Activated T-cell treated with anti-CD3 and anti-CD28 coated beads, Interleukin-2, amount 50 U/mL, for 24 hours (primary cell): ENCODE measurements around the gene TRABD2B.

Source experiments
- DNase-seq: peaks from one replicate; pipeline ENCODE4 v3.0.0-alpha.2; 2020
- H3K27ac Mint-ChIP-seq: 2 replicates; pipeline ENCODE4 v1.8.0; 2020; ENCODE audit warnings: mild to moderate bottlenecking, mixed read lengths
- H3K27me3 Mint-ChIP-seq: 2 replicates; pipeline ENCODE4 v1.8.0; 2020; ENCODE audit warnings: mixed read lengths
- H3K36me3 Mint-ChIP-seq: 2 replicates; pipeline ENCODE4 v1.8.0; 2020; ENCODE audit warnings: low read depth, mixed read lengths
- H3K4me1 Mint-ChIP-seq: 2 replicates; pipeline ENCODE4 v1.8.0; 2020; ENCODE audit warnings: low read depth, mixed read lengths
- H3K4me3 Mint-ChIP-seq: 2 replicates; pipeline ENCODE4 v1.8.0; 2020; ENCODE audit warnings: mild to moderate bottlenecking, moderate library complexity, mixed read lengths
- H3K9me3 Mint-ChIP-seq: 2 replicates; pipeline ENCODE4 v1.8.0; 2020; ENCODE audit warnings: mixed read lengths

TRABD2B gene

DNA sequence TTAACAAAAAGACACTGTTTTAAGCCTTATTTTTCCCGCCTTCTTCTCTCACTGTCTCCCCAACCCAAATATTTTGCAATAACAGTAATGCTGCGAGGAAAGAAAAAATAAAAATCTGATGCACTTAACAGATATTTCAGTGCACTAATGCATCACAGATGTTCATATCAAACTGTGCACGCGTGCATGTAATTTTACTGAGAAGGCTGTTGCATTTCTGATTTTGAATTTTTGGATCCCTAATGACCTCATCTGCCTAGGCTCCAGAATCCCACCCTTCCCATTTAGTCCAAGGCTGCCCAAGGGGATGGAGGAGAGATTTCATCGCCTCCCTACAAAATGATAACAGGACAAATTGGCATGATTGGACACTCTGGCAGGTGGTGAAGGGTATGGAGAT is 5.5 kb downstream of the TRABD2B start:
- DNase-seq: no peak
- no peak overlapping the region for H3K4me3 Mint-ChIP-seq
- H3K36me3 Mint-ChIP-seq: no peaks in the 10 kb centered on the region

DNA sequence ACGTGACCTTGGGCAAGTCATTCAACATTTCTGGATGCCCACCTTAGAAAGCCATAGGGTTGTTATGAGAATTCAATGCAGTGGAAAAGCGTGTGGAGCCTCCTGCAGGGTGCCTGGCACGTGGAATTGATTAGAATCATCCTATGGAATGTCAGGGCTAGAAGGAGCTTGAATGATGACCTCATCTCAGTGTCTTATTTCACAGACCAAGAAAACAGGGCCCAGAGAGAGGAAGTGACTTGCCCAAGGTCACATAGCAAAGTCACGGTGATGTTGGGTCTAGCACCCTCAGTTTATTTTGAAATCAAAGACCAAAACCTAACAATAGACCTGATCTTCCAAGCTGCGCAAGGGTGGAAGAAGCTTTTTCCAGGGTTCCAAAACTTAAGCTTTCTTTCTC is 6.0 kb downstream of the TRABD2B start:
- H3K27me3 Mint-ChIP-seq: peaks cover 57% of the 10 kb centered on the region
- H3K9me3 Mint-ChIP-seq: no peaks in the 10 kb centered on the region
- no peak overlapping the region for H3K27ac Mint-ChIP-seq
- no peak overlapping the region for H3K4me3 Mint-ChIP-seq
- DNase-seq: no peak
- H3K4me1 Mint-ChIP-seq: peaks cover 1% of the 10 kb centered on the region
- no peaks in the 10 kb centered on the region for H3K36me3 Mint-ChIP-seq

More for the DNA sequence above, 5.5 kb downstream of the TRABD2B start:
- Mint-ChIP-seq H3K9me3 (no peaks in the 10 kb centered on the region), H3K27ac (no peak overlapping the region), H3K27me3 (peaks cover 55% of the 10 kb centered on the region), H3K4me1 (peaks cover 3% of the 10 kb centered on the region)

DNA sequence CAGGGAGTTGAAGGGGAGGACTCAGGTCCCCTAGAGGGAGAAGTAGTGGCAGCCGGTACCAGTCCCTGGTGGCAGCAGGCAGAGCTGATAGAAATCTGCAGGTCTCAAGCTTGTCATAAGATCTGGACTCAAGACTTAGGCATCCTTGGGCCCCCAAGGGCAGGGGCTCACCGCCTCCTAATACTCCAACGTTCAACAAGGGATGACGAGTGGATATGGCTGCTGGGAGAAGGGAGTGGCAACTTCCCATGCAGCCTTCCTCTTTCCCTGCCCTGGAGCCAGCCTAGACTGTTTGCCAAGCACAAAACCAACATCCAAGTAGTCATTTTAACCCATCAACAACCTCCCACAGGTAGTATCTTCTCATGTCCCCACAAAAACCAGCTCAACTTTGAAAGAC is 6.9 kb downstream of the TRABD2B start:
- Mint-ChIP-seq H3K9me3 (no peaks in the 10 kb centered on the region), H3K27me3 (peaks cover 55% of the 10 kb centered on the region), H3K4me3 (no peak overlapping the region), H3K36me3 (no peaks in the 10 kb centered on the region), H3K4me1 (no peaks in the 10 kb centered on the region), H3K27ac (no peak overlapping the region)
- no peak for DNase-seq

DNA sequence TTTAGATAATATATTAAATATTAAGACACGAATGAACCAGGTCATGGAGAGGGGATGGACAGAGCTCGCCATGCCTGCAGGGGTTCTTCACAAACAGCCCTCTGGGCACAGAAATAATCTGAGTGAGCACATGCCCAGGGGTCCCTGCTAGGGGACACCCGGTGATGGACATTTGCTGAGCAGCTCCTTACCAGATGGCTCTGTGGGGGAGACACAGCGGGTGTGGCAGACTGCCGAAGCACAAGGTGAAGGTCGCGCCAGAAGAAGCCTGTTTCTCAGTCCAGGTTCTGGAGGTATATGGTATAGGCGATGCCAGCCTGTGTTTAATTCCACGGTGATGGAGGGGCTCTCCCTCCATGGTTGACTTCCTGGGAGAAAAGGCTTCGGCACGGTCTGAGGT is 9.6 kb downstream of the TRABD2B start:
- DNase-seq: no peak
- H3K27ac Mint-ChIP-seq: no peak overlapping the region
- H3K4me3 Mint-ChIP-seq: no peak overlapping the region
- H3K9me3 Mint-ChIP-seq: no peaks in the 10 kb centered on the region
- no peaks in the 10 kb centered on the region for H3K36me3 Mint-ChIP-seq
- H3K4me1 Mint-ChIP-seq: peaks cover 6% of the 10 kb centered on the region
- H3K27me3 Mint-ChIP-seq: peaks cover 60% of the 10 kb centered on the region

DNA sequence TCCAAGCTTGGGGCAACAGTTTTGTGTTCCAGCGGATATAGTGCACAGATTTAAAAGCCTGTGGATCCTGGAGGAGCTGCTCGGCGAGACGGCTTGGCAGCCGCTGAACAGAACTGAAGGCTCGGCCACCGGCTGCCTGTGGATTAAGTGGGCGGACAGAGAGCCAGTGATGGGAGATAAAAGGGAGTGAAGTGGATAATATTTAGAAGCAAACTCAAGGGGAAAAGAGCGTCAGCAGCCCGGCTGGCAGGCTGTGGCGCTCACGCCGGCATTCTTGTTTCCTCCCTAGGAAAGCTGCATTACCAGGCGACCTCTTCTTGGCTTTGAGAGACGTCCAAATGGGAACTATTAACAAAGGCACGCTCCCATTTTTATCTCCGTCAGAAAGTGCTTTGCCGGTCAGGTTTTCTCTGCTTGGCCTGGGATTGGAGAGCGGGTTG is 10.4 kb downstream of the TRABD2B start:
- Mint-ChIP-seq H3K4me3 (no peak overlapping the region), H3K9me3 (no peaks in the 10 kb centered on the region), H3K27me3 (peaks cover 59% of the 10 kb centered on the region), H3K27ac (no peak overlapping the region), H3K4me1 (peaks cover 6% of the 10 kb centered on the region), H3K36me3 (no peaks in the 10 kb centered on the region)
- DNase-seq: no peak

DNA sequence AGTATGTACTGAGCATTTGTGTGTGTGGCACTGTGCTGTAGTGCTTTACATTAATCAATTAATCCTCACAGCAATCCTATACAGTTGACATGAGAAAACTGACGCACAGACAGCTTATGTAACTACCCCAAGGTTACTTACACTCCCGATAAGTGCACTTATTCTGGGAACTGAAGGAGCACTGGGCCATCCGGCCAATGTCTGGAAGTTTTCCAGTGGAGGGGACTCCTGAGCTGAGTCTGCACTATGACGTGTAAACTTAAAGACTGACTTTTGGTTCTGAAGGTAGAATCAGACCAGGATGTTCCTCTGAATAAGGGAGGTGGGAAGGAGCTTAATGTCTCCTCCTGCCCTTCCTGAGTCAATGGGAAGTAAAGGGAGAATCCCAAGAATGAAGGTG is 12.2 kb downstream of the TRABD2B start:
- Mint-ChIP-seq H3K27ac (no peak overlapping the region), H3K4me1 (peaks cover 6% of the 10 kb centered on the region), H3K9me3 (no peaks in the 10 kb centered on the region), H3K4me3 (no peak overlapping the region), H3K36me3 (no peaks in the 10 kb centered on the region), H3K27me3 (peaks cover 58% of the 10 kb centered on the region)
- DNase-seq: no peak

DNA sequence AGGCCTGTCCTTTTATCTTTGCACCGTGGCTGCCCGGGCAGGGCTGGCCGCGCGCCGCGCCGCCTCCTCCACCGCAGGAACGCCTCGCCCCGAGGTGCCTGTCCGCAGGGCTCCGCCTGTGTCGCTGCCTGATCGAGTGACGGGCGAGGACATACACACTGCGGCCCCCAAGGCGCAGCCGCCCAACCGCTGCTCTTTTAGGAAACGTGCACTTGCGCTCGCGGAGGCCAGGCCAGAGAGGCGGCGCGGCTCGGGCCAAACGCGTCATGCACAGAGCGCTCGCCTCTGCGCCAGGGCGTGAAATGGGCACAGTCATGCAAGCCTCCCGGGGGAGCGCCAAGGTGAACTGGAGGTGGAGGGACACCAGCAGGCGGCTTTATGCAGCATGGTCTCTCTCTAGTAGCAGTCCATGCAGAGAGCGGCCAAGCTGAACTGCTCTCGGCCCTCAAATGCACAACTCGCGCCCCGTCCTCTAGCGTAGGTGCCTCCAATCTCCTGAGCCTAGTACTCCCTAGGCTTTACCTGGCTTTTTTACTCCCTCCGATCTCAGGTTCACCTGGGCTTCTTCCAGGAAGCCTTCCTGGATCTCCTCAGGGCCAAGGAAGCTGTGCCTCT is 12.9 kb downstream of the TRABD2B start:
- Mint-ChIP-seq H3K4me1 (peaks cover 6% of the 10 kb centered on the region), H3K9me3 (no peaks in the 10 kb centered on the region), H3K27me3 (peaks cover 58% of the 10 kb centered on the region), H3K36me3 (no peaks in the 10 kb centered on the region), H3K27ac (no peak overlapping the region), H3K4me3 (no peak overlapping the region)
- DNase-seq: no peak

DNA sequence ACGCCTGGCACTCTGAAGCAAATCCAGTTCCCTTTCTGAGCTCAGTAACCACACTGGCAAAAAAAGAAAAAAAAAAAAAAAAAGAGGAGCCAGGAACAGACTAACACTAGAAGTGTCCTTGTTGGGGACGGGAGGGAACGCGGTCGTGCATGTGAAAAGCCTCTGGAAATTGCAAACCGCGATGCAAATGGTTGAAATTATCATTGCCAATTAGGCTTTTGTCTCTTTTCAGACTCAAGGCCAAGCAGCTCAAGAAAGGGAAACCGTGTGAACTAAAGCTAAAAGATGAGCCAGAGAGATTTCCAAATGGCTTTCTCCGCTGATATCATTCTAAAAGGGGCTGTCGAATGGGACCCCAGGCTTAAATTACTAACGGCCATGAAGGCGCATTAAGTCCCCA is 13.5 kb downstream of the TRABD2B start:
- Mint-ChIP-seq H3K36me3 (no peaks in the 10 kb centered on the region), H3K4me3 (no peak overlapping the region), H3K27me3 (peaks cover 58% of the 10 kb centered on the region), H3K4me1 (peaks cover 6% of the 10 kb centered on the region), H3K27ac (no peak overlapping the region), H3K9me3 (no peaks in the 10 kb centered on the region)
- DNase-seq: no peak

DNA sequence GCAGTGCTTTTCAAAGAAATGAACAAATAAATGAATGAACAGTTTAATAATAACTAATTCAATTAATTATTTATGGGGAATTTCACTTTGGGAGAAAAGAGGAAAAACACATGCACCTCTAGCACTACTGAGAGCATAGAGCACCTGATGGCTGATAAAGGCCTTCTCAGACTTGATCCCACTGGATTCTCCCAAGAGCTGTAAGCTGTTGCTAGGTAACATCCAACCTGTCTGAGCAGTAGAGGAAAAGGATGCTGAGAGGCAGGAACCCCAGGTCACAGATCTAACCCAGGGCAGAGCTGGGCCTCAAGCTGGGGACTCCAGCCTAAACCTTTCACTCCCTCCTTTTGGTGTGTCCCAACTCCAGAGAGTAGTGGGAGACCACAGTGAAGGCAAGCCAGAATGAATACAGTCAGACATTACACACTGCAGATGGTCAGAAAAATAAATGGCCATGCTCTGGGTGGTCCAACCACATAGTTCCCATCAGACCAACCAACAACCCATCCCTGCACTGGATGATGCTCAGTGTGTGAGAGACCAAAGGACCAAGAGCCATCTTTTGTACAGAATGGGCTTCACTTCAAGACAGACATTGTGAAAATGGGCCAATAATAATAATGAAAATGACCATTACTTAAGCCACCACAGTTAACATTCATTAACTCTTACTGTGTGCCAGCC is 15.4 kb downstream of the TRABD2B start:
- peaks cover 6% of the 10 kb centered on the region for H3K4me1 Mint-ChIP-seq
- no peak overlapping the region for H3K4me3 Mint-ChIP-seq
- H3K27me3 Mint-ChIP-seq: peaks cover 61% of the 10 kb centered on the region
- DNase-seq: no peak
- no peaks in the 10 kb centered on the region for H3K9me3 Mint-ChIP-seq
- H3K27ac Mint-ChIP-seq: no peak overlapping the region
- no peaks in the 10 kb centered on the region for H3K36me3 Mint-ChIP-seq

DNA sequence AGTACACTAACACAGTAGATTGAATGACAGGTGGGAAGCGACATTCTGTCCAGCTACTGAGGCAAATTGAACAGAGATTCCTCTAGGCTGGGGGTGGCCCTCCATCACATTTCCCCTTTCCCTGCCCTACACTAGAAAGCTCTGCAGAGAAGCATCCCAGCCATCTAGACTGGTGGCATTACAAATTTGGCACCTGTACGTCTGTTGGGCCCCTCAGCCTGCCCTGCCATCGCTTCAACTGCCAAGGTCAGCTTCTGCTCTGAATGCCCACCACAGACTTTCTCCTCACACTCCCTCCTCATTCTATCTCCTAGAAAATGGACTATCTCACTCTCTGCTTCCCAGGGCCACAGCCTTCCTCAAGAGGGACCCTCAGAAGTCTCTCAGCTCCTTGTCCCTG is 16.7 kb downstream of the TRABD2B start:
- peaks cover 6% of the 10 kb centered on the region for H3K4me1 Mint-ChIP-seq
- no peak for DNase-seq
- H3K27me3 Mint-ChIP-seq: peaks cover 49% of the 10 kb centered on the region
- H3K4me3 Mint-ChIP-seq: no peak overlapping the region
- no peak overlapping the region for H3K27ac Mint-ChIP-seq
- no peaks in the 10 kb centered on the region for H3K9me3 Mint-ChIP-seq
- H3K36me3 Mint-ChIP-seq: no peaks in the 10 kb centered on the region

DNA sequence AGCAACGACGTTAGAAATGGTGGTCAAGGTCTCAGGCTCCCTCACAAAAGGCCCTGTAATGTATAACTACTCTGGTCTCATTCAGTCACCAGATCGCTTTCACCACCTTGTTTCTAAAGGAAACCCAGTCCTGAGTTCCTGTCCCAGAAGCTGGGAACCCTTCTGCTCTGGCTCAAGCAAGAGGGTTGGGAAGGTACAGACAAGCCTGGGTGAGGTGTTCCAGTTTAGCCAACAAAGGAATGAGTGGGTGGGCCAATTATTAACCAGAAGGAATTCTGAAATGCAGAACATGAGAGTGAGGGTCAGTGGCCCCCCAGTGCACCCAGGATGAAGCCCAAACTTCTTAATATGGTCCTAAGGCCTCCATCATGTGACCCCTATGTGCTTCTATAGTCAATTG is 17.5 kb downstream of the TRABD2B start:
- Mint-ChIP-seq H3K4me3 (no peak overlapping the region), H3K27ac (no peak overlapping the region), H3K36me3 (no peaks in the 10 kb centered on the region), H3K4me1 (peaks cover 5% of the 10 kb centered on the region), H3K27me3 (peaks cover 45% of the 10 kb centered on the region), H3K9me3 (no peaks in the 10 kb centered on the region)
- no peak for DNase-seq

DNA sequence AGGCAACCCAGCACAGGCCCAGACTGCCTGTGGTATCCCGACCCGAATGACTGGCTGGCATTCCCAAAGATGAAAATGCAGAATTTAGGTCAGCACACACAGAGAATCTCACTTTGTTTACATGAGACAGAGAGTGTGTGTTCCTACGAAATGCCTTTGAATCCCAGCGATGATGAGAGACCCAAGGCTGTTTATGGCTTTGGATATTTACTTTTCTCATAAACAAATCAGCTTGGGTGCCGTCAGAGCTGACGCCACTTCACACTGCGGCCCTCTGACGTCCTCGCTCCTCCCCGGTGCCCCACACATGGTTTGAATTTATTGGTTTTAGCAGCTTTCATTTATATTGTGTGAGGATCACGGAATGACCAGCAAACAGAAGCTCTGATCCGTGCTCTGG is 18.7 kb downstream of the TRABD2B start:
- no peaks in the 10 kb centered on the region for H3K4me1 Mint-ChIP-seq
- H3K27ac Mint-ChIP-seq: no peak overlapping the region
- DNase-seq: no peak
- no peaks in the 10 kb centered on the region for H3K9me3 Mint-ChIP-seq
- H3K36me3 Mint-ChIP-seq: no peaks in the 10 kb centered on the region
- H3K4me3 Mint-ChIP-seq: no peak overlapping the region
- peaks cover 35% of the 10 kb centered on the region for H3K27me3 Mint-ChIP-seq

DNA sequence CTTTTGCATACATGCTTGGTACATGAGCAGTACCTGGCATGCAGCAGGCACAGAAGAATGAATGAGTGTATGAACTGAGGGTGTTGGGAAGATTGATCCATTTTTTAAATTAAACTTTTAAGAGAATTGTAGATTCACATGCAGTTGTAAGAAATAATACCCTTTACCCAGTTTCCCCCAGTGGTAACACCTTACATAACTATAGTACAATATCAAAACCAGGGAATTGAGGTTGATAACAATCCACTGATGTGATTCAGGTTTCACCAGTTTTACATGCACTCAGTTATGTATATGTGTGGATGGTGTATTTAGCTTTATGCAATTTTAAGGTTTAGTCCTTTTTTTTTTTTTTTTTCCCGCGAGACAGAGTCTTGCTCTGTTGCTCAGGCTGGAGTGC is 20.5 kb downstream of the TRABD2B start:
- H3K9me3 Mint-ChIP-seq: no peaks in the 10 kb centered on the region
- no peaks in the 10 kb centered on the region for H3K4me1 Mint-ChIP-seq
- no peaks in the 10 kb centered on the region for H3K36me3 Mint-ChIP-seq
- DNase-seq: no peak
- H3K27me3 Mint-ChIP-seq: peaks cover 18% of the 10 kb centered on the region
- H3K4me3 Mint-ChIP-seq: no peak overlapping the region
- H3K27ac Mint-ChIP-seq: no peak overlapping the region

DNA sequence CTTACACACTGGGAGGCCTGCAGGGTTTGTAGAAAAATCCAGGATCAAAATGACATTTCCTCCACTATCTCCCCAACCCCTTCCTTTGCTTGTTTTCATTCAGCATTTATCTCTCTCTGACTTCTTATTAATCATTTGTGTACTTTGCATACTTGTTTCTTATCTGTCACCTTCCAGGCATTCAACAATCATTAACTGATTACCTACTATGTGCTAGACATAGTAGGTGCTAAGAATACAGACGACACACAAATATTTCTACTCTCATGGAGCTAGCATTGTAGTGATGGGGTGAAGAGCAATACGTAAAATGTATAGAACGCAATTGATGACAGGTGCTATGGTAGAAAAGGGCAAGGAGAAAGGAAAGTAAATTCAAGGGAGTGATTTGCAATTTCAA is 20.9 kb downstream of the TRABD2B start:
- no peaks in the 10 kb centered on the region for H3K9me3 Mint-ChIP-seq
- H3K27me3 Mint-ChIP-seq: peaks cover 17% of the 10 kb centered on the region
- no peaks in the 10 kb centered on the region for H3K4me1 Mint-ChIP-seq
- H3K36me3 Mint-ChIP-seq: no peaks in the 10 kb centered on the region
- no peak overlapping the region for H3K27ac Mint-ChIP-seq
- DNase-seq: no peak
- no peak overlapping the region for H3K4me3 Mint-ChIP-seq

DNA sequence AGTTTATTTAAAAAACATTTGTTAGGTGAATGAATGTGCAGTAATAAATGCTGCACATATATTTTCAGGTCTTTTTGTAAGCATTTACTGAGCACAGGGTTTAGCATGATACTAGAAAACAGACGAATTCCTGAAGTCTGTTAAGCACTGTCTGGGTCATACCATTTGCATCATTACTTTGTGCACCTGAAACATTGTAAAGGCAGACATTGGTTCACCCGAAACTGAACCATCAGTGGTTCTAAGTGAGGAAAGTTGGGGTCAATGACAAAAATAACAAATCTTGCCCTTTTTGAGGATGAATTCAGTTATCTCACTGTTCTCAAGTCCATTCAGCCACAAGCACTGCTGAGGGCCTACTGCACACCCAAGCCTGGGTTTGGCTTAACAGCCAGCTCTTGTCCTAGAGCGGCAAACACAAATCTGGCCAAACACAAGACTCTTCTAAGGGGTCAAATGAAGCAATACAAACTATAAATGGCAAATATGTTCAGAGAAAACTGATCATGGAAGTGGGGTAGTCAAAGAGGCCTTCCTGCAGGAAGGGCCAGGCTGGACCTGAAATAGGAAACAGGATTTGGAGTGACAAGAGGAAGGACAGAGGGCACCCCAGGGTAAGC is 21.8 kb downstream of the TRABD2B start:
- no peak overlapping the region for H3K4me3 Mint-ChIP-seq
- H3K27me3 Mint-ChIP-seq: peaks cover 11% of the 10 kb centered on the region
- H3K27ac Mint-ChIP-seq: no peak overlapping the region
- H3K9me3 Mint-ChIP-seq: no peaks in the 10 kb centered on the region
- no peaks in the 10 kb centered on the region for H3K4me1 Mint-ChIP-seq
- DNase-seq: no peak
- no peaks in the 10 kb centered on the region for H3K36me3 Mint-ChIP-seq
